HG02610 (cell line): Measurements from ENCODE around the gene WDR75.
A peak's percentile ranks its signal among the peaks of the same experiment; 100 is the strongest.
"Not testable (repeated sequence)": the region's sequence is repeated elsewhere in the genome, so short reads cannot be mapped to it uniquely, and the experiment has no call there.

Experiments
- ATAC-seq: cut with Tn5 transposase; IDR thresholded peaks from one replicate; pipeline ENCODE4 v1.9.1; 2021; ENCODE audit warnings: mild to moderate bottlenecking, moderate library complexity; ENCODE audit not compliant: unreplicated experiment

The WDR75 gene

DNA sequence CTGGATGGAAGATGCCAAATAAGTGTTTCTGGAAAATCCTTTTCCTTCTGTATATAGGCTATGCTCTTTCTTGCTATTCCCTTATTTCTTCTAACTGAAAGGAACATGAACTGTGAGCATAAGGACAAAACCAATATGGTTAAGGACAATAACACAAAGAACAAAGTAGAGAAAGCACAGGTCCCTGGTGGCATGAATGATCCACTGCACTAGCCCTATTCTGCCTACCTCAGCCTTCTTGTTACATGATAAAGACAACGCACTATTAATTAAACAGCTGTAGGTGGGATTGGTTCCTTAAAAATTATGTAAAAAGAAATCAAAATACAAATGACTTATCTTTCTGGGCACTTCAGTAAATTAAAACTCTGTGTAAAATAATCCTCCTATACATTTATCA is 1.9 kb upstream of the WDR75 start:
- no peak for ATAC-seq

- peak; percentile 22 for ATAC-seq
Observed at GRCh38 chr2:189440644-189440946, 679 bp upstream of the WDR75 start.

DNA sequence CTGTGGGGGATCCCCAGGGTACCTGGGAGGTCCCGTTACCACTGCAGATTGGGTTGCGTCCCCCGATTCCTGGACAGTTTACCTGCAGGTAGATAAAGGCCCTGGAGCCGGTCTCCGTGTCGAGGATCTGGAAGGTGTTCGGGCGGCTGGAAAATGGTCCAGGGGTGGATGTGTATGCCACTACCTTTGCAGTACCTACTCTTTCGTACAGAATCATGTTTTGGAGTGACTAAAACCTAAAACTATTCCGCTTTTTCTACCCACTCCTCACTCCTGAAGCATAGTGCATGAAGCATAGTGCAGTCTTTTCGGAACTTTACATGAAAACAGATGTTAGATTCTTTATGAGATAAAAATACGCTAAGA is 418 bp downstream of the WDR75 start:
- no peak for ATAC-seq

DNA sequence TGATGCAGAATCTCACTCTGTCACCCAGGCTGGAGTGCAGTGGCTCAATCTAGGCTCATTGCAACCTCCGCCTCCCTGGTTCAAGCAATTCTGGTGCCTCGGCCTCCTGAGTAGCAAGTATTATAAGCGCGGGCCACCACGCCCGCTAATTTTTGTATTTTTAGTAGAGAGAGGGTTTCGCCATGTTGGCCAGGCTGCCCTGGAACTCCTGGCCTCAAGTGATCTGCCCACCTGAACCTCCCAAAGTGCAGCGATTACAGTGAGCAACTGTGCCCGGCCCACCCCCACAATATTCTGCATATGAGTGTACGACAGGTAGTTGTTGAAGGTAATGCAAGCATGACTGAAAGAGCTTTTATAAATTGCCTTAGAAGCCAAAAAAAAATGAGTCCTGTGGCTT is 1.2 kb downstream of the WDR75 start:
- ATAC-seq: no peak

GRCh38 chr2:189444322-189444721 is 3.0 kb downstream of the WDR75 start:
- ATAC-seq: peak; percentile 48

GRCh38 chr2:189446780-189447179 is 5.5 kb downstream of the WDR75 start:
- ATAC-seq: no peak

GRCh38 chr2:189454009-189454408 is 12.7 kb downstream of the WDR75 start:
- ATAC-seq: no peak

DNA sequence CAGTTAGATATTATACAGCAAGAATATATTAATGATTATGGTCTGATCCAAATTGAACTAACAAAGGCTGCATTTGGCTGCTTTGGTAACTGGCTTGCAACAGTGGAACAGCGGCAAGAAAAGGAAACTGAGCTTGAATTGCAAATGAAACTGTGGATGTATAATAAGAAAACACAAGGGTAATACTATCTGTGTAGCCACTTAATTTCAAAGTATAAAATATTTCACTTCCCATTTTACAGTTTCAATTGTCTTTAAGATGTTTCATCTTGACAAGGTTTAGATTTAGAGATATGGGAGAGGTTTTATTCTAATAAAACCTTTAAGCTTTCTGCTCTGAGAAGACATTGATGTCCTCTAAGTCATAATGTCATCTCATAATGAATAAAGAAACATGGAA is 23.8 kb downstream of the WDR75 start:
- peak; percentile 49 for ATAC-seq

DNA sequence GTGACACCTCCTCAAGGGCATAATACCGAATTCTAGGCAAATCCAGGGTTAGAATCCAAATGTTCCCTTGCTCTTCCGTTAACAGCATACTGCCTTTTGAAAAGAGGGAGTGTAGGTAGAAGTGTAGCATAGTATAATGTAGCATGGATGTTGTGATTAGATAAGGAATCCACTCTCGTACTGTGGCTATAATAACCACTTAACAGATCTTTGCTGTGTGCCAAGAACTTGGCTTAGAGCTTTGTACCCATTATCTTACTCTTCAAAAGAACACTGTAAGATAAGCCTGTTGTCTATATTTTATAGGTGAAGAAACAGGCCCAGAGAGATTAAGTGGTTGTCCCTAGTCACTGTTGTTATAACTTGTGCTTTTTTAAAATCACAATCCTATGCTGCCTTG is 24.2 kb downstream of the WDR75 start:
- peak; percentile 3 for ATAC-seq

- peak; percentile 16 for ATAC-seq
Observed at GRCh38 chr2:189466046-189466445, 24.8 kb downstream of the WDR75 start.

- ATAC-seq: no peak
Observed at GRCh38 chr2:189466656-189467055, 25.4 kb downstream of the WDR75 start.

- ATAC-seq: no peak
Observed at GRCh38 chr2:189467160-189467559, 25.9 kb downstream of the WDR75 start.

- no peak for ATAC-seq
Observed at GRCh38 chr2:189467593-189467992, 26.3 kb downstream of the WDR75 start.

- no peak for ATAC-seq
Observed at GRCh38 chr2:189474526-189474925, 33.3 kb downstream of the WDR75 start.

DNA sequence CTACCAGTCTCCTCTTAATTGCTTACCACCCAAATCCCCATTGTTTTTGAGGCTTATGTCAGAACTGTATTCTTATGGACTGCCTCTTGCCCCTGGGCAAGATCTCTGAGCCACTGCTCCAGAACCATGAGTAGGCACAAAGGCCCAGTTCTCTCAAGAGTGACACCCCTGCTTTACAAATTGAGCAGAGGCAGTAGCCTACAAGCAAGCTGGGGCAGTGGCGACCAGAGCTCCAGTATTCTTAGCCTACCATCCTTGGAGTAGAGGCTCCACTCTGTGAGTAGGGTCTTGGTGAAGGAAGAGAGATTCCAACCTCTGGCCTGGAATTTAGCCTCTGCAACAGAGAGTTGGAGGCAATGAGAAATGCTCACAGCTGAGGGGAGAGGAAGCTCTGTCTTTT is 36.5 kb downstream of the WDR75 start:
- ATAC-seq: no peak

GRCh38 chr2:189478289-189478688 is 37.0 kb downstream of the WDR75 start:
- ATAC-seq: not testable (repeated sequence)

GRCh38 chr2:189481071-189481470 is 39.8 kb downstream of the WDR75 start:
- no peak for ATAC-seq

DNA sequence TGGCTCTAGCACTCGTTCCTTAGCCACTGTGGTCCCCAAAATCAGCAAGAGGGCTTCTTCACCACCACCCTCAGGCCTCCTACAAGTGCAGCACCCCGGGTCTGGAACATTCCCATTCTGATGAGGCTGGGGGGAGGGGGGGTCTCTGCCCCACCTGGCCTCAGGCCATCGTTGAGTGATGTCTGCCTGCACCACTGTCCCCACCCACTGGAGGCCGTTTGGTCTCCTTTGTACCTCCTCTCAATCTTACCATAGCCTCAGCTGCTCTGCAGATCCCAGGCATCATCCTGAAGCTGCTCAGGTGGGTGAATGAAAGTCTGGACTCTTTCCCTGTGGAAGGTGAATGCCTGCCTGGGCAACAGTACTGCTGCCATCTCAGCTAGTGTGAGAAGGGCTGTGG is 42.3 kb downstream of the WDR75 start:
- ATAC-seq: no peak

- no peak for ATAC-seq
Observed at GRCh38 chr2:189483980-189484740, 42.9 kb downstream of the WDR75 start.

GRCh38 chr2:189485146-189485545 is 43.9 kb downstream of the WDR75 start:
- ATAC-seq: no peak

DNA sequence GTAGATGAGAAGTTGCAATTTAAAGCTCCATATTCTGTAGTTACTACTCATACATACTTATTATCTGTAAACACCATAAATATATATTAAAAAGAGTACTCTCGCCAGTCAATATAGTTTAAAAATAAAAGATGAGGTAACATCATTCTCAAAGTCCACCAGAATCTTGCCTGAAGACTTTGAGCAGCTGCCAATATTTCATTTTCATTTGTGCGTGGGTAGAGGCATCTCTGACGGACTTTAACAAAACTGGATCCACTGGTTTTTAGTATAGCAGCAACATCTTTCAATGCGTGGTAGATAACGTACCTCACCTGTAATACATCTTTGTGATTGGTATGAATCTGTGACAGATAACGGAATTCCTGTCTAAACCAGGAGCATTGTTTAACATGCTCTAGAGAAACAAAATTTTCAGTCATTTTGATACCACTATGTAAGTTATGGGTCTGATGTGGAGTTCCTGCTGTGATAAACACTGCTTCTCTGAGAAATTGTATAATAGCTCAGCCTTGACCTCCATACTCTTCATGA is 45.0 kb downstream of the WDR75 start:
- no peak for ATAC-seq

DNA sequence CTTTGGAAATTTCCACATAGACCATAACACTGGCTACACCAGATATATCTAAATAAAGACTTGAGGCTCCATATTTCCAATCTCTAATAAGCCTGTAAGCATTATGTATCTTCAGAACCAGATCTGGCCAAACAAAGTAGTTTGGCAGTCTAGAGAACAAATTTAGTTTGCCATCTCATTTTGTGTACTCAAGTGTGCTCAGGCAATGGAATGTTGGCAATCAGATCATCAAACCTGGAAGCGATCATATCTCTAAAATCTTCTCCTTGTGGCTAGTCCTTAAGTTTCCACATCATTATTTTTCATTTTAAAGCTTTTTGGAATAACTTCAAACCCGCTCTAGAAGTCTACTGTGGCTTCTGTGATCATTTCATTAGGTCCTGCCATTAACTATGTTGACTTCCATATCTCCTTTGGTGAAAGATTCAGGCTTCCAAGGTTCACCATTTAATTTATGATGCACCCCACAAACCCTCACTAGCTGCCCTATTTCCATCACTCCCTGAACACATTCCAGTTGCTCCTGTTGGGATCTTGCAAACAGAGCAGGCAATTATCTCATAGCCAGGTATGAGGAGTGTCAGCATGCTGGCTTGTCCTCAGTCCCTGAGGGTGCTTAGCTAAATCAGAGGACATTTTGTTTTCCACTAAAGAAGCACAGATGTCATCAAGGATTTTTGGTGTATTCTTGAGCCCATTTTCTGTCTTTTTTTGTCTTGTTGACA is 46.2 kb downstream of the WDR75 start:
- ATAC-seq: no peak

GRCh38 chr2:189488008-189488310 is 46.7 kb downstream of the WDR75 start:
- ATAC-seq: no peak
